22Rv1 (cell line): ENCODE data around the gene GLB1L2.

ENCODE experiments used
- H3K27ac ChIP-seq: fragments of 450-650 bp; 2 replicates; pipeline ENCODE4 v1.5.1; 2017
- CTCF ChIP-seq: fragments of 450-650 bp; IDR thresholded peaks from 2 replicates; pipeline ENCODE4 v1.5.1; 2017; ENCODE audit warnings: mild to moderate bottlenecking
- ZFX ChIP-seq: fragments of 450-650 bp; IDR thresholded peaks from 2 replicates; pipeline ENCODE4 v1.6.1; 2017; ENCODE audit warnings: antibody characterized with exemption, borderline replicate concordance

Gene GLB1L2

DNA sequence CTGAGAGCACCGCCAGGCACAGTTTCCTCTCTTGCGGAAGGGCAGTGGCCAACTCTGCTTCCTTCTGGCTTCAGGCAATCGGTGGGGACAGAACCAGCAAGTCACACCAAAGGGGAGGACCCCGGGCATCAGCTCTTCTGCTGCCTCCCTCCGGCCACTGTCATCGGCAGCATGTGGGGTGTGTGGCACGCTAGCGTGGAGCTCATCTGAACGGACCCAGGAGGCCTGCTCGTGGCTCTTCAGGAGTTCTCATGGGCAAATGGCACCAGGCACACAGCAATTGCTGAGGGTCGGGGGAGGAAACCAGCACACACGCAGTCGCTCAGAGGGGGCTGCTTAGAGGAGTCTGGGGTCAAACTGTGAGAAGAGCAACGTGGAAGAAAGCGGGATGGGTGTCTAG lies 53.4 kb downstream of the GLB1L2 start:
- TF ChIP-seq ZFX (no peak), CTCF (no peak)
- no peak overlapping the region for H3K27ac ChIP-seq

GRCh38 chr11:134385774-134386565 lies 54.2 kb downstream of the GLB1L2 start:
- no peak overlapping the region for H3K27ac ChIP-seq
- TF ChIP-seq ZFX, result no peak
- no peak for TF ChIP-seq CTCF

DNA sequence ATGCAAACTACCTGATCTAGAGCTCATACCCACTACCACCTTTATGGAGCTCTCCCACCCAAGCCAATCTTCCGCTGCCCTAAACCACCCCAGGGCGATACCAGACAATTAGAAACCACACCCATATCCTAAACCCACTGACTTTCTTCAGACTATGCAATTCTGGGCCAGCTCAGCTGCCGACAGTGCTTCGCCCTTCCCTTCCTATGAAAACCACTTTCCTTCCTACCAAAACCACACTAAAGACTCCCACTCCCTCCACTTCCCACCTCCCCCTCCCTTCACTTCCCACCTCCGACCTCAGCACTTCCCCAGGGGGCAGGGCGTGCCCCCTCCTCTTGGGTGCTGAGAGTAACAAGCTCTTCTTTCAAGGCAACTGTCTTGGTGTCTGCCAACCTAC lies 55.2 kb downstream of the GLB1L2 start:
- TF ChIP-seq ZFX (no peak), CTCF (no peak)
- H3K27ac ChIP-seq, result no peak overlapping the region

- no peak overlapping the region for H3K27ac ChIP-seq
- TF ChIP-seq ZFX (no peak), CTCF (no peak)
These were observed 55.7 kb downstream of the GLB1L2 start for GRCh38 chr11:134387501-134387900.

DNA sequence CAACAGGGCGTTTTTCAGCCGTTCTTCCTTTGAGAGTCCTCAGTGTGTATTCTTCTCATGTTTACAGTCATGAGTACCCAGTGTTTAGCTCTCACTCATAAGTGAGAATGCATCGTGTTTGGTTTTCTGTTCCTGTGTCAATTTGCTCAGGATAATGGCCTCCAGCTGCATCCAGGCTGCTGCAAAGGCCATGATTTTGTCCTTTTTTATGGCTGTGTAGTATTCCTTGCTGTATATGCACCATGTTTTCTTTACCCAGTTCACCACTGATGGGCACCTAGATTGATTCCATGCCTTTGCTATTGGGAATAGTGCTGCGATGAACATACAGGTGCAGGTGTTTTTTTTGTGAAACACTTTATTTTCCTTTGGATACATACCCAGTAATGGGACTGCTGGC lies 56.8 kb downstream of the GLB1L2 start:
- H3K27ac ChIP-seq, result no peak overlapping the region
- TF ChIP-seq CTCF, result no peak
- TF ChIP-seq ZFX, result no peak

- no peak for TF ChIP-seq CTCF
- TF ChIP-seq ZFX, result no peak
- no peak overlapping the region for H3K27ac ChIP-seq
These were observed 57.8 kb downstream of the GLB1L2 start for GRCh38 chr11:134389464-134390180.
